ENCODE measurements around the gene NPDC1. TPM values are rescaled to one million over a fixed set of nuclear protein-coding genes. Genes with fewer than 3 reads are reported as not detected.

NPDC1 gene
- polyA plus RNA-seq, 2 of the 4 experiments (the other 2 are of a cell fraction): 12.7 to 40.6 TPM

GRCh38 chr9:136991993-136992818, 53.8 kb downstream of the NPDC1 start, which contains the start of gene PAXX:
Gene PAXX (plus strand): TSS chr9:136992422. CDS start chr9:136992444, 22 bp downstream.
- POLR2A ChIA-PET: interaction anchor here (0.6 to 1.9 kb wide), 22 partner anchors 8 to 407 kb away, joined by 3 to 20 read pairs (median 5); partner anchors contain the start of gene MAN1B1
- TF ChIP-seq BCL3 (IDR thresholded peaks at IDR 0.05): 0 out of 3 replicates have a peak, but pooled peaks have one; percentile 71
- peak in 1 of 2 experiments; percentile 83; a peak in 2 of 5 replicates for TF ChIP-seq JUN (IDR thresholded peaks at IDR 0.05)
- TF ChIP-seq HOXA7 (CRISPR knock-in tag; IDR thresholded peaks at IDR 0.05): no peak
- TF ChIP-seq ZFP36 (IDR thresholded peaks at IDR 0.05; ENCODE audit: borderline replicate concordance, partially characterized antibody): no peak
- no peak for TF ChIP-seq HEYL (CRISPR knock-in tag; IDR thresholded peaks at IDR 0.05)
- no peak for TF ChIP-seq POLR2AphosphoS2 (conservative IDR thresholded peaks at IDR 0.05; ENCODE audit: low read length)
- TF ChIP-seq HOXB5 (CRISPR knock-in tag; IDR thresholded peaks at IDR 0.05): peak; percentile 60; the same call in 1 of the 2 replicates
- no peak for TF ChIP-seq CTCF (IDR thresholded peaks at IDR 0.05)
- peak; percentile 65 for TF ChIP-seq POLR2A (IDR thresholded peaks at IDR 0.05; ENCODE audit: low read length)
- TF ChIP-seq TP53 (CRISPR knock-in tag; IDR thresholded peaks at IDR 0.05): no peak
- no peak for TF ChIP-seq MAZ (IDR thresholded peaks at IDR 0.05; ENCODE audit: borderline replicate concordance, low read depth, low read length)
- TF ChIP-seq EHMT2 (IDR thresholded peaks at IDR 0.05; ENCODE audit: low read depth): no peak
- TF ChIP-seq REST (IDR thresholded peaks at IDR 0.05): no peak
- TF ChIP-seq E2F6 (IDR thresholded peaks at IDR 0.05; ENCODE audit: borderline replicate concordance, low read depth): peak; percentile 89
- TF ChIP-seq MYC (IDR thresholded peaks at IDR 0.05; ENCODE audit: borderline replicate concordance, low read length): peak; percentile 49; the same call in 1 of the 2 replicates
- TF ChIP-seq CHD4 (IDR thresholded peaks at IDR 0.05; ENCODE audit: borderline replicate concordance): no peak
- no peak for TF ChIP-seq USF2 (IDR thresholded peaks at IDR 0.05)
- peak; percentile 23; the same call in 1 of the 2 replicates for TF ChIP-seq PHF8 (IDR thresholded peaks at IDR 0.05; ENCODE audit: borderline replicate concordance, low read depth)
- no peak for TF ChIP-seq ZC3H11A (IDR thresholded peaks at IDR 0.05)
- TF ChIP-seq HES2 (IDR thresholded peaks at IDR 0.05): no peak
- TF ChIP-seq PBX3 (IDR thresholded peaks at IDR 0.05): no peak
- TF ChIP-seq MAX (IDR thresholded peaks at IDR 0.05): peak; percentile 89
- H3K9me3 ChIP-seq: peaks cover 3% of the 10 kb centered on the region; the same call in 1 of the 3 replicates
- FAIRE-seq (no peak), DNase-seq (ENCODE audit: low read depth in 1 of 2, low spot score in 1 of 2) (peak; percentile 88 to 94), ATAC-seq (peak; percentile 74 to 82)
- peak within 1 kb of the TSS; percentile 95 for H3K4me2 ChIP-seq
- peak within 1 kb of the TSS; percentile 89 for H3K4me3 ChIP-seq
- CTCF ChIA-PET: interaction anchor here (0.6 to 6.6 kb wide), 14 partner anchors 13 to 149 kb away, joined by 3 to 34 read pairs (median 4); partner anchors contain the start of genes ABCA2 and NPDC1
- H3K27ac ChIP-seq: peak within 1 kb of the TSS; percentile 91 to 97
- 0% methylated on average over 19 of the region's 92 CpGs for WGBS (ENCODE audit: missing lambda C conversion rate)
- peaks cover 45% of the 10 kb centered on the region for H3K4me1 ChIP-seq
